Globus pallidus (tissue), 1 donor: Measurements from ENCODE around the gene BCORL1.
A peak's percentile ranks its signal among the peaks of the same experiment; 100 is the strongest.

ENCODE experiments used
- DNase-seq: peaks from one replicate; pipeline ENCODE4 v3.0.0-alpha.2; 2015; ENCODE audit warnings: low spot score

Gene BCORL1

DNA sequence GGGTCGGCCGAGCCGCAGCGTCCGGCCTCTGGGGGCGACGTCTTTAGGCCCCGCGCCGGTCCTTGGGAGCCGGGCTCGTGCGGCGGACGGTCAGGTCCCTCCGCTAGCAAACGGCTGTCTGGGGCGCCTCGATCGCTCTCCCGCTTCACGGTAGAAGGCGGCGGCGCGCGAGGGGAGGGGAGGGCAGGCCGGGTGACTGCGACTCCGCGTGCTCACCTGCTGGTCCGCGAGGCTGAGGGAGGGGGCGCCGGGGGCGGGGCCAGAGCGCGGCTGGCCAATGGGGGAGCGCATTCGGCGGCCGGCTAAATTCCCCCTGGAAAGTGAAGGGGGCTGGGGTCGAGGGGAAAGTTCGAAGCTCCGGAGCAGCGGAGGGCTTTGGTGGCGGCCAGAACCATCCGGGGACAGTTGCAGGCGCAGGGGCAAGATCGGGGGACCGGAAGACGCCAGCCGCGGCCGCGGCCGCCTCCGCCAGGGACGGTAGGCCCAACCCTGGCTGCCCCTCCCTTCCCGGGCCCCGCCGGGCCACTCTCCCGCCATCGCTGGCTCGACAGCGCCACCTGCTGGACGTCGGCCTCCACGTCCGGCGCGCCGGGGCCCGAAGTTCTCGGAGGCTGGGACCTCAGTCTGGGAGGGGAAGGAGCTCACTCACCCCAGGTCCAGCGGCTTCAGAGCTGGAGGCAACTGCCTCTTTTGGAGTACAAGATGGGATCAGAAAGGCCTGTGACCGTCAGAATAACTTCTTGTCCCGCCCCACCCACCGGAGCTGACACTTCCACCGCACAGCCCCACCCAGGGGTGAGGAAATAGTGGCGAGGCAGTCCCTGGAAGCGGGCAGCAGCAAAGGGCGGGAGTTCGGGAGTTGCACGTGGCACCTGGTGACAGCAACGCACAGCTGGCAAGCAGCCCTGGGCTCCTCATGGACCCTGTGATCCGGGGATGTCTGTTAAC is 78.0 kb downstream of the BCORL1 start:
- peak; percentile 52 for DNase-seq

DNA sequence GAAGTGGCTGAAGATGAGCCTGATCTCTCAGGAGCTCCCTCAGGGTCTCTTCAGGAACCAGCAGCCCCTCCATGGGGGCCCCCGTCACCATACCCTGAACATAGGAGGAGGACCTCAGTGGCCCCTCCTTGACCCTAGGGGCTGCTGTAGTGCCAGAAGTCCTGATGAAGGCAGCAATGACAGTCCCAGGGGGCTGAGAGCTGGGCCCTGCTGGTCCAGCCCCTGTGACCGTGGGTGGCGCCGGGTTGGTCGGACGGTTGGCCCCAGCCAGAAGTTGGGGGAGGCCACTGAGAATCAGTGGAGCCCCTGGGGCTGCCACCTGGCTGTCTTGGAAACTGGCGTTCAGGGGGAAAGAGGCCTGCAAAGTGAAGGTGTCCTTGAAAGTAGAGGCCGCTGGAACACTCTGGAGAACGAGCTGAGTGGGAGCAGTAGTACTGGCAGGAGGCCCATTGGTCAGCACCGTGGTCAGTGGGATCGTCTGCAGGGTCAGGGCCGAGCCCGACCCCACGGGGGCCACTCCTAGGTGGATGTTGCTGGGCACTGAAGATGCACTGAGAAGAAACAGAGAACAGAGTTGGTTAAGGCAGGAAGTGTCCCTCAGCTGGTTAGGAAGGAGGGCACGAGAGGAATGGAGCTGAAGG is 84.7 kb downstream of the BCORL1 start:
- DNase-seq = no peak

DNA sequence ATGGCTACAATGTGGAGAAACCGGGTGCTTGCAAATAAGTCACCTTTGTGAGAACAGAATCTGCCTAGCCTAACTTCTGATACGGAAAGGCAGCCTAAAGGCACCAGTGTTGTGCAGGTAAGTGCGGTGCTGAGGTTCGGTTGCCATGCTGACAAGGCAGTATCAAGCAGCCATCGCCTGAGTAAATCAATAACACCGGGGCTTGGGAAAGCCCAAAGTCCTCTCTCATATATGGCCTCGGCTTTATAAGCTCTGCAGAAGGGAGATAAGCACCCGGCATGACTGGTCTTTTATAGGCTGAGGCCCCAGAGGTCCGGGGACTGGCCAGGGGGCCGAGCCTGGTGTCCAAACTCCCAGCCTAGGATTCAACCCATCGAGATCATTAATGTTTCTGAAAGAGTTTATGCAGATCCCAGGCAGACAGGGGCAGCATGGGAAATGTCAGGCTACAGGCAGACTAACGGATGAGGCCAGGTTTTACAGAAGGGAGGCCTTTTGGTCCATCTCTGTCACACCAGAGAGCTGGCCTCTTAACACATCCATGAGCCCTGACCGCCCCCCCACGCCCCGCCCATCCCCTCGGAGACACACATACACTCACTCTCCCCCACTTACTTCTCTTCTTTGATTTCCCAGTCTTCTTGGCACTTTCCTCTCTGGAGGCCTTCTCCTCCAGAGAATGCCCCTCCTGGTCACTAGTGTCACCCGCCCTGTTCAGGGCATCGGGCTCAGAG is 89.3 kb downstream of the BCORL1 start:
- DNase-seq = no peak

DNA sequence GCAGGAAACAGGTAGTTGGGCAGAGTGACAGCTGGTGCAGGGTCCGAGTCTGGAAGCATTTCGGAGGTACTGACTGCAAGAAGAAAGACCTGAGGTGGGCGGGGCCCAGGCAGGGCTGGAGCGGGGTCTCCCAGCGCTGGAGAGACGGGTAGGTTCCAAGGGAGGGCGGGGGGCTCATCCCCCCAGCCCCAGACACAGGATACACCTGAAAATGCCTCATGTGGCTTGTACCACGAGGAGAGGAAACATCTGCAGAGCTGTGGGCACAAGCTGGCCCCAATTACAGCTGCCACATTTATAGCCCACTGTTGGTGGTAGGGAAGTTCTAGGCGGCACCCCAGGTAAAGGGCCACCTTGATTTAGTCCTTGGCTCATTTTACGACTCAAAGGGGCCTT is 89.9 kb downstream of the BCORL1 start:
- no peak for DNase-seq

DNA sequence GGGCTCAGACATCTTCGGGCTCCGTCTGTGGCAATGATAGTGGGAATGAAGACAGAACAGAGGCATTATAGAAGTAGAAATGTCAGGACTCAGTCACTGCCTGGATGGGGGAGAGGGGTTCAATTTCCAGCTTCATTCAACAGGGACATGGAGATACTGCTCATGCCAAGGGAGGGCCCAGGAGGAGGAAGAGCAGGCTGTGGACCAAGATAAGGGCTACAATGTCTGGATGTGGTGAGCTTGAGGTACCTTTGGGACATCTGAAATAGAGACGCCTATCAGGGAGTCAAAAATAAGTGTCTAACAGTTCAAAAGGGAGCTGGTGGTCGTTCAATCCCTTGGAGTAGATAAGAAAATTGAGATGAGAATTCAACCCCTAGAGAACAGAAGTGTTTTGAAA is 93.3 kb downstream of the BCORL1 start:
- DNase-seq = no peak

DNA sequence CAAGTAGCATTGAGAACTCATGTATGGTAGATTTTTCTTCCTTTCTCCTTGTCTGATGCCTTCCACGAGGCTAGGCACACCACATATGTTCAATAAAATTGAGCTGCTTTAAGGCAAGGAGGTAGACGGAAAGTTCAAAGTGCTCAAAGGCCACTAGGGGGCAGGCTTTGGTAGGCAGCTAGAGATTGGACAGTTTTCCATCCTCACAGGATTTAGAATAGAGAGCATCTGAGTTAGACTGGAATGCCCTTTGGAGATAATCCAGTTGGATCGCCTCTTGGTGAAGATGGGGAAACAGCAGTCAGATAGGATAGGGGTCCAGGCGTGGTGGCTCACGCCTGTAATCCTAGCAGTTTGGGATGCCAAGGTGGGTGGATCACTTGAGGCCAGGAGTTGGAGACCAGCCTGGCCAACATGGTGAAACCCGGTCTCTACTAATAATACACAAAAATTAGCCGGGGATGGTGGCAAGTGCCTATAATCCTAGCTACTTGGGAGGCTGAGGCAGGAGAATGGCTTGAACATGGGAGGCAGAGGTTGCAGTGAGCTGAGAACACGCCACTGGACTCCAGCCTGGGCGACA is 97.5 kb downstream of the BCORL1 start:
- peak; percentile 60 for DNase-seq

DNA sequence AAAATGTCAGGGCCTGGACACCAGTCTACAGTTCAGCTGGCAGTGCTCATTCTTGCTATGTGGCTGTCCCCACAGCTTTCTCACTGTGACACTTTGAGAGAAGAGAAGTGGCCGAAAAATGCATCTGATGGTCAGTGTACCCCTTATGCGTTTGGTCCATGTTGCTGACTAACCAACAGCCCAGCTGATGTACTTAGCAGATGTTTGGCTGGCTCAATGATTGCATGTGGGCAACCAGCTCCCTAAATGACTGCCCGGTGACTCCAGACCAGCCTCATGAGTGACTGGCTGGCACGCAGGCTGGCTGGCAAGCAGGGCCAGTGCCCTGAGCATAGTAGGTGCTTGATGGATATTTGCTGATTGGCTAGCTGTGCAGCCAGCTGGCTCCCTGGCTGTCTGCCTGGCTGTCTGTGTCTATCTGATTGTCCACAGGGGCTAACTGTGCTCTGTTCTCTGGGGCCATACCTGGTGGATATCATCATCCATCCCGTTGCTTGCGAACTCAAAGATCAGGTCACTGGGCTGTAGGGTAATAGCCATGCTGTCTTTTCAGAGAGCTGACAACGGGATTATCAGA is 98.4 kb downstream of the BCORL1 start:
- no peak for DNase-seq

DNA sequence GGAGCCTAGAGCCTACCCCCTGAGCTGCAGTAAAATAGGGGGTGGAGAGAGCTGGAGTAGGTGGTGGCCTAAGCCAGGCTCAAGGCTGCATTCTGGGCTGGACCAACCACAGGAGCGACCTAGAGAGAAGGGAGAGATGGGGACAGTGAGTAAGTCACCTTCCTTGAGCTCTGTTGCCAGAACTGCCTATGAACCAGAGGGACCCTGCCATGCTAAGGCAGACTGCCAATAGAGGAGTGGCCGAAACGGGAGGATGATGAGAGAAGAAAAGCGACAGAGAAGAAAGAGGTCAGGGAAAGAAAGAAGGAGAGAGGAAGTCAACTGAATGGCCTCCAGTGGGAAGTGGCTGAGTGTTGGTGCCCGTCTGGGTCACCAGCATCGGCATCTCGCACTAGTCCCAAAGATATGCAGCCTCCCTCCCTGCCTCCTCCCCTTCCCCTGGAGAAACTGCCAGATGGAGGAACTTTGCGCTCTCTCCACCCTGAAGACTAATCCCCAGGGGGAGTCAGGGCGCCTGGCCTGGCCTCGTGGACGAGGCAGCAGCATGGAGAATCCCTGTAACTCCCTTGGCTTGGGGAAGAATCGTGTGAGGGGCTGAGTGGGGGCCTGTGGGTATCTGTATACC is 99.1 kb downstream of the BCORL1 start:
- DNase-seq = no peak

DNA sequence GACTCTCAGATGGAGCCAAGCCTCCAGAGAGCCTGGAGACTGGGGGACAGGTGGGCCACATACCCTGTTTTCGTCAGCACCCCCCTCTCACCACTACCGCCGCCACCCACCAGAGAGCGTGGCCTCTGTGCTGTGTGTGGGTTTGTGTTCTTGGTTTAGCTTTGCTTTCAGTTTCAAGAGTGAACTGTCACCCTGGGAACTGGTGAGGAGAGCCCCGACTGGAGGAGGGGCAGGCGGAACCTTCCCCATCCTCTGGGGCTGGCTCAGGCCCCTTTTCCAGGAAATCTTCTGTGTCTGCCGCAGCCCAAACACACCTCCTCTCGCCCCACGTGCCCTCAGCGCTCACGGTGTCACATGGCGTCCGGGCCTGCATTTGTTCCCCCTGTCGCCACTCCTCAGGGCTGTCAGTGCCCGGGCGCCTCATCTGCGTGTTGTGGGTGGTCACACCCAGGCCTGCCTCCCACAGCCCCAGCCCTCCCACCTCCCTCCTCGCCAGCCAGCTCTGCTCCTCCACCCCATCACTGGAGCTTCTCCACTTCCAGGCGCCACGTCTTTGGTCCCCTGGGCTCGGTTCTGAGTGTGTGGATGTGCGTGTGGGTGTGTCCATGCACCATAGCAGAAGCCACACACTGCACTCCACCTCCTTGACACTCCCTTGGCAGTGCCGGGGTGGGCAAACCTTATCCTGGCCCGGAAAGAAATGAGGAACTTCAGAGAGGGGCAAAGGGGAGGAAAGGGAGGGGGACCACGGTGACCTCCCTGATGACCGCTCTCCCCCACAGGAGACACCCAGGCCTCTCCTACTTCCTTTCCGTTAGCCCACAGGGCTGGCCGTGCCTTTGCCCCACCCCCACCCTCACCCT is 100.0 kb downstream of the BCORL1 start:
- no peak for DNase-seq

DNA sequence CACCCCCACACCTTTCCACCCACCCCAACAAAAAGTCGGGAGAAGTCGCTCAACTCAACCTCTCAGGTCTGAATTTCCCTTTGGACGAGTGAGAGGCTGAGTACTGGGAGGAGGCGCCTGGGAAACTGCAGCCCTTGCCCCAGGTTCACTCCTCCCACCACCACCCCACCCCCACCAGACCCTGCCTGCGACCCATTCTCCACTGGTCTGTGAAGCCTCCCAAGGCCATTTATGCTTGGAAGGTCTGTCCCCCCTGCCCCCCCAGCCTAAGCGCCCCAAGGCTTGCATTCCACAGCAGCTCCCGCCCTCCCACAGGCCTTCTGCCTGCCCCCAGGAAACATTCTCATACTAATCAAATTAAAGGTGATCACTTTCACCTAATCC is 100.7 kb downstream of the BCORL1 start:
- DNase-seq = no peak

DNA sequence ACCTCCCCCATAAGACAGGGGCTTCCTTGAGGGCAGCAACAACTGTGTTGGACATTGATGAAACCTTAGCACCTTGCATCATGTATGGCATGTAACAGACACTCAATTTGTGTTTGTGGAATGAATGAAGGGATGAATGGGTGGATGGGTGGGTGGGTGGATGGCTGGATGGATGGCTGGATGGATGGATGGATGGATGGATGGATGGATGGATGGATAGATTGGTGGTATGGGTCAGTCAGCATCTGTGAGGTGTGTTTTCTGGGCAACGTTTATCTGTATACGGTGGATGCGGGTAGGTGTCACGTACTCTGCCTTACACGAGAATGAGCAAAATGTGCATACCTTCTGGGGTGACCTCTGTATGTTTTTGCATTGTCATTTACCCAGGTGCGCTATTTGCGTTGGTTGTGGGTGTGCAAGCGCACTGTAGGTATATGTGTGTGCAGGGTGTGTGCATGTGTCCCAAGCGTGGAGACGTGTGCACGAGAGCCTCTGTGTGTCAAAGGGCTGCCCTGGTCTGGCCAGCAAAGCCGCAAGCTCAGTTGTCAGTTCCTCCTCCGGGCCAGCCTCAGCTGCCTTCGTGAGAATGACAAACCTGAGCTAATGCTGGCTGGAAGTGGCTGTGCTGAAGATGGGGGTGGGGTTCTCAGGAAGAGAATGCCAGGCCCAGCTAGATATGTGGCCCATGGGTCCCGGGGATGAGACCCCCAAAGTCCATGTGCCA is 101.4 kb downstream of the BCORL1 start:
- no peak for DNase-seq

DNA sequence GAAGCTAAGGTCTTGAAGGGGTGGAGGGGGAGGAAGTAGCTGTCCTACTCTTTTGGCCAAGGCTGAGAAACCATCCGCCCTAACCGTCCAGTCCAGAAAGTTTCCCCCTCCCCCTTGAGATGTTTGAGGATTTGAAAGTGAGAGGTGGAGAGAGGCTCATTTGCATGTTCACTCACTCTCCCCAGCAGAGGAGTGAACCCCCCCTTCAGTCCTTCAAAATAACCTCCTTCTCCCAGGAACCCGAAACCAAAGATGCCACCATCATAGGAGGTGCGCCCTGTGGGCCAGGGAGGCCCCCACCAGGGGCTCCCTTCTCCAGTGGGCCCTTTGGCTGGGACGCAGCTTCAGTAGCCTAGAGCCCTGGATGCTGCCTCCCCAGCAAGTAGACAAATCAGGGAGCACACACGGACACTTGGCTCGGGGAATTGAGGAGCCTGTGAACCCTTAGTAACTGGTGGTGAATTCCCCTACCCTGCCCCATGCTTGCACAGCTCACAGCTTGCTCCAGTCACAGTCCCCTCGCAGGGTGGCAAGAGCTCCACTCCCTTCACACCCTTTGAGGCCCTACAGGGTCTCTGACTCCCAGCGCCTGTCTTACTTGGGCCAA is 102.3 kb downstream of the BCORL1 start:
- no peak for DNase-seq

DNA sequence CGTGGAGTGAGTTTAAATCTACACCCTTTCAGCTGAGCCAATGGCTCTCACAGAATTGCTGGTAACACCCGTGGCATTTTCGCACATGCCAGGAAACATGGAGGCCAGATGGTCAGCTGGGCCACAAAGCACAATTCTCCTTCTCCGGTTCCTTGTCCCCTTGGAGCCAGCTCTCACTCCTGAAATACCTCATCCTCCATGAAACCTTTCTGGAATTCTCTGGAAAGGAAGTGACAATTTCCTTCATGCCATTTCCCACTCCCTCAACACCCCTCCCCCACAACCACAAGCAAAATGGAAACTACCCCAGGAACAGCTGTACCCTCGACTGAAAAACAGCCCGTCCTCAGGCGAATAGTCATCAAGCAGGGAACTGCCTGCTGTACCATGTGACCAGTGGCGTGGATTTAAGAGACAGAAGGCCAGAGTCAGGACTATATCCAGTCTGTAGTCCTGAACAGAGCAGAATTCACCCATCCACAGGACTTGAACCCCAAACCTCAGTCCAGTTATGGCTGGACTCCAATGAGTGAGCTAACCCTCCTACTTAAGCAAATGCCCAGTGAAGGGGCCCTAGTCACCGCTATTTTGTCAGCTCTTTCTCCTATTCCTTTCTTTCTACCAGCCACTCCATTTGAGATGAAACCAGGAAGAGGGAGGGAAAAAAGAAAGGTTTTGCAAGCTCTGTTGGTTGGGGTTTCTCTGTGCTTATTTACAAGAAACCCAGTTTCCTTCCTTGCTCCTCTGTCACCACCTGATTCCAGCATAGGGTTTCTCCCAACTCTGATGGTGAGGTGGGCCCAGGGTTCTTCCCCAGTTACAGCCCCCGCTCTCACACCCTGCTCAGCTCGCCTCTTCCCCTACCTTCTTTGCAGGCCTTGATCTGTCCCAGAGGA is 103.4 kb downstream of the BCORL1 start:
- no peak for DNase-seq

DNA sequence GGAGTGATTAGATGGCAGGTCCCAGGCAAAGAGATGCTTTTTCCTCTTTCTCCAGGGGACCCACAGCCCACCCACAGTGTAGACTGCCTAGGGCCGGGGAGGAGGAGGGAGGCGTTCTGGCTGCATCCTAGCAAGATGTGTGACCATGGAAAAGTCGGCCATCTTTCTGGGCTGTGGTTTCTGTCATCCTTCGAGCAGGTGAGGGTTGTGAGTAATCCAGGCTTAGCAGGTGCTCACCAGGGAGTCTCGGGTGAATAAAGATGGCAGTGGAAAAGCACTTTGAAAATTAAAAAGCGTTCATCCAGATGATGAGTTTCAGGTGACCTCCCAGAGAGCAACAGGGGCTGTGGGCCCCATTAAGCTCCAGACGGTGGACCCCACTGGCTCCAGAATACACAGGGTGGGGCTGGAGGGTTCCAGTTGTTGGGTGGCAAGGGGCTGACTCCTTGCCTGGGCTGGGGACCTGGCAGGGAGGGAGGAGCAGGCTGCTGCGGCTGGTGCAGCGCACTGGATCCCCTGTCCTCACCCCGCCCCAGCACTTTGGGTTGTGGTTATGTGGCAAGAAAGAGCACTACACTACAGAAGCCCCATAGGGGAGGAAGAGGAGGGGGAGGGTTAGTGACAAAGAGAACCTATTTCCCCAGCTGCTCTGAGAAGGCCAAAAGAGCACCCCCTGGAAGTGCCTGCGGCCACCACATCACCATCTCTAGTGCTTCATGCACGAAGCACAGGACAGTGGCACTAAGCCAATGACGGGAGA is 104.2 kb downstream of the BCORL1 start:
- no peak for DNase-seq

DNA sequence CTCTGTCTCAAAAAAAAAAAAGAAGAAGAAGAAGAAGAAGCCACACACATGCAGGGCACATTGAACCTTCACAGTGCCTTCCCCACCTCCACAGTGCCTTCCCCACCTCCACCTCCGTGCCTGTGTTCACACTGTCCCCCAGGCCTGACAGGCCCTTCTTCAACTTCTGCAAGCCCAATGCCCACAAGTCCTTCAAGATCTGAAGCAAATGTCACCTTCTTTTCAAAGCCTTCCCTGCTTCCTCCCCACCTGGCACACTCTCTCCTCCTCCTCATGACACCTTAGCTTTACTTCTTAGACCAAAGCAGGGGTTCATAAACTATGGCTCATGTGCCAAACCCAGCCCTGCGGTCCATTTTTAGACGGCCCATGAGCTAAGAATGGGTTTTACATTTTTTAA is 107.9 kb downstream of the BCORL1 start:
- DNase-seq = no peak

DNA sequence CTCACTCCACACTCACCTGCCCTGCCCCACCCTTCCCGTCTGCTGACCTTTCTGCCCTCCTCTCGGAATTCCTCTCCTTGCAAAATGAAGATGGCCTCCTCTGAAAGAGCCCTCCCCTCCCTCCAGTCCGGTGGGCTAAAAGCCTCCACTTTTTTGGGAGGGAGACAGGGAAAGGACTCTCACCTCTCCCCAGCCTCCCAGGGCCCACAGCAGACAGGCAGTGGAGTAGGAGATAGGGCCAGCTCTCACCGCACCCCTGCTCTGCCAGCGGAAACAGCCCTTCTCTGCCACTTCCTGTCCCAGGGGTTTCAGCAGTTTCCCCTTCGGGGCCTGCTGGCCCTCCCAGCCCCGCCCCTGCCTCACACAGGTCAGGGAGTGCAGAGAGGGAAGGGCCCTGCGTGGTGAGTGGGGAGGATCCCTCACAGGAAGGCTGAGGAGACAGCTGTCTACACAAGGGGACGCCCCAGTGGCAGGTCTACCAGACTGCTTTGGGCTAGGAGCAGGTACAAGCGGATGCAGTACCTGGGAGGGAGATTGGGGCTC is 109.6 kb downstream of the BCORL1 start:
- no peak for DNase-seq

DNA sequence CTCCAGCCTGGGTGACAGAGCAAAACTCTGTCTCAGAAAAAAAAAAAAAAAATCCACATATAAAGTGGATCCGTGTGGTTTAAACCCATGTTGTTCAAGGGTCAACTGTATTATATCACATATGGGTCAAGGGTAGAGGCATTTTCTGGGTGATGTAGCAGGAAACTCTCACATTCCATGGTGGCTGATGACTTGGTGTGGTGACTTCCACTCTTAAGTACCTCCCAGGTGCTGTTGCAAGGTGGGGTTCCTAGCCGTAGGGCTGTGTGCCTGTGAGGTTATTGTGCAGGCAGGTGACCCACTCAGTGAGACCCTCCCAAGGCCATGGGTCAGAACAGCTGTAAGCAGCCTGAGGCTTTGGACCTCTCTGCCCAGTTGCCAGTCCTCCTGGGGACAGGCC is 110.8 kb downstream of the BCORL1 start:
- DNase-seq = no peak
